Subcutaneous adipose tissue (tissue), 4 donors: Measurements from ENCODE around the gene CNTROB. TPM values are rescaled to one million over a fixed set of nuclear protein-coding genes. Genes with fewer than 3 reads are reported as not detected.

ENCODE experiments used
- total RNA-seq, 4 donors: library from RNA; depleted of rRNA; stranded (reverse); fragments of >200 nt; gene quantifications; one replicate each; pipeline ENCODE4 v1.1.0, GENCODE V29; 2016
- TF ChIP-seq, protein P1 (sequence below): fragments of 450-650 bp; IDR thresholded peaks from one replicate; pipeline ENCODE4 v1.5.1; 2016; ENCODE audit warnings: low read depth, mild to moderate bottlenecking, control low read depth, antibody characterized with exemption, moderate library complexity

CNTROB gene
- total RNA-seq, 4 donors from 2014 or later, result 7.5 to 27.3 (median 21.9) TPM

- TF ChIP-seq, protein P1, sequence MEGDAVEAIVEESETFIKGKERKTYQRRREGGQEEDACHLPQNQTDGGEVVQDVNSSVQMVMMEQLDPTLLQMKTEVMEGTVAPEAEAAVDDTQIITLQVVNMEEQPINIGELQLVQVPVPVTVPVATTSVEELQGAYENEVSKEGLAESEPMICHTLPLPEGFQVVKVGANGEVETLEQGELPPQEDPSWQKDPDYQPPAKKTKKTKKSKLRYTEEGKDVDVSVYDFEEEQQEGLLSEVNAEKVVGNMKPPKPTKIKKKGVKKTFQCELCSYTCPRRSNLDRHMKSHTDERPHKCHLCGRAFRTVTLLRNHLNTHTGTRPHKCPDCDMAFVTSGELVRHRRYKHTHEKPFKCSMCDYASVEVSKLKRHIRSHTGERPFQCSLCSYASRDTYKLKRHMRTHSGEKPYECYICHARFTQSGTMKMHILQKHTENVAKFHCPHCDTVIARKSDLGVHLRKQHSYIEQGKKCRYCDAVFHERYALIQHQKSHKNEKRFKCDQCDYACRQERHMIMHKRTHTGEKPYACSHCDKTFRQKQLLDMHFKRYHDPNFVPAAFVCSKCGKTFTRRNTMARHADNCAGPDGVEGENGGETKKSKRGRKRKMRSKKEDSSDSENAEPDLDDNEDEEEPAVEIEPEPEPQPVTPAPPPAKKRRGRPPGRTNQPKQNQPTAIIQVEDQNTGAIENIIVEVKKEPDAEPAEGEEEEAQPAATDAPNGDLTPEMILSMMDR, result no peak
Observed at GRCh38 chr17:7887038-7887481, 44.9 kb upstream of the CNTROB start.

DNA sequence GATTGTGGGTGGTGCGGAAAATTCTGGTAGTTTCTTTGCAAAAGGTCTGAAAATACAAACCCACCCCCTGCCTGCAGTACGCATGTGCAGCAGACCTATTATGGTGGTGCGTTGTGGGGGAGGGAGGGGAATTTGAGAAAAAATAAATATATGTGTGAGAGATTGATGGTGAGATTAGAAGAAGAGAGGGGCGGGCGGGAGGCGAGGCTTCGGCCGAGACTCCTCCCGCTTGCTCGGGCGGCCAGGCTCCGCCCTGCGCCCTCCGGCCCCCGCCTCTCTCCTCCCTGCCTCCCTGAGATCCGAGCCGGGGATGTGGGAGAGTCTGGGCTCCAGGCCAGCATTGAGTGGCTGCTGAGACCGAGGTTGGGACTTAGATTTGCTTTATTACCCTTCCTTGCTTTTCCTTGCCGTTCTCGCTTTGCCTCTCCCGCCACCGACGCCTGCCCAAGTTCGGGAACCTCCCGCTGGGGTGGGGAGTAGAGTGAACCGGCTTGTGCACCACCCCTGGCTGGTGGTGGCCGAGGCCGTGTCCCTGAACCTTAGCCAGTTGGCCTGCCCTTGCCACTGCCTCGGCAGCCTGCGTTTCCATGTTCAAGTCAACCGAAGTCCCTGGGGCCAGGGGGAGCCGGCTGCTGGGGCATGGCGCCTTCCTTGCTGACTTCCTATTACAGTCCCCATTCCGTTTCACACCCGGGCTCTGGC is 44.4 kb upstream of the CNTROB start:
- TF ChIP-seq, protein P1, result no peak

DNA sequence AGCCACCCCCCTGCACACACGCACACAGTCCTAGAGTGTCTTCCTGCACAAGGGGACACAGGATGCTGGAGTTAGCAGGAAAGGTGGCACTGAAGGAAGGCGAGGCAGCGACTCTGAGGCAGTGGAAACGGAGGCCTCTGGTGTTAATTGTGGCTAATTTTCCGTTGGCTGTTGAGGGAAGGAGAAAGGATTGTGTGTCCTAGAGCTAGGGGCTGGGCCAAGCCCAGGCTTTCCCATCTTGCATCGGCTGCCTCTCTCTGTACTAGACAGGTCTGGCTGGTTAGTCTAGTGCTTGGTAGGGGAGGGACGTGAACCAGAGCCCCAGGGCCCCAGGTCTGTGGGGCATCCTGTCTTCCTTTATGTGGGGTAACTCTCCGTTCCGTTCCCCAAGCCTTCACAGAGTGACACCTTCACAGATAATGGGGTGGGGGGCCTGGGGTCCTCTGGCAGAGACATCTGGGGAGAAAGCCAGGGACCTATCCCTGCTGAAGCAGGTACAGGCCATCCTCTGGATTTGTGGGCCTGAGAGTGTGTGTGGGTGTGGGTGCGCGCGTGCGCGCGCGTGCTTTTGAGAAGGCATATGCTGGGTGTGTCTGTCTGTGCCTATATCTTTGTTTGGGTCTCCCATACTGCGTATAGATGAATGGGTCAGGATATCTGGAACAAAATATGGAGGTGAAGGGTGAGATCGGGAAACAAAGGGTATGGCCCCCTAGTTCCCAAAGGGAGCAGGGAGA is 43.7 kb upstream of the CNTROB start, which contains the start of gene CHD3:
TSS of gene CHD3 (plus strand) at position 606 of the 737 bp plus-strand sequence. CDS start 212 bp downstream, outside the sequence.
- TF ChIP-seq, protein P1, result no peak

- TF ChIP-seq, protein P1, result no peak
Observed at GRCh38 chr17:7889166-7889955, 42.6 kb upstream of the CNTROB start.

GRCh38 chr17:7893187-7893880 is 38.7 kb upstream of the CNTROB start:
- TF ChIP-seq, protein P1, result no peak

GRCh38 chr17:7894226-7894625 is 37.8 kb upstream of the CNTROB start:
- TF ChIP-seq, protein P1, result no peak
